ENCODE results near the gene FBXO4. TPM values are rescaled to one million over a fixed set of nuclear protein-coding genes. Genes with fewer than 3 reads are reported as not detected.

Gene FBXO4
- total and polyA plus RNA-seq, 2 experiments from 2014 or later: 12.1 to 15.9 TPM

GRCh38 chr5:41983284-41983683, 58.2 kb downstream of the FBXO4 start:
- Histone ChIP-seq H3K4me1 (ENCODE audit: insufficient read depth) (0 out of 2 replicates have a peak, but pooled peaks cover 7% of the 10 kb centered on the region), H3K36me3 (ENCODE audit: low read depth) (no peaks in the 10 kb centered on the region), H3K9ac (no peak overlapping the region), H2AFZ (no peak overlapping the region), H3K9me3 (ENCODE audit: low read depth) (no peaks in the 10 kb centered on the region), H3F3A (ENCODE audit: insufficient read depth) (no peaks in the 10 kb centered on the region), H3K79me2 (ENCODE audit: insufficient read depth) (no peaks in the 10 kb centered on the region), H3K4me2 (ENCODE audit: unreplicated experiment) (no peak overlapping the region), H3K4me3 (no peak overlapping the region), H4K20me1 (ENCODE audit: insufficient read depth) (no peaks in the 10 kb centered on the region), H3K27ac (no peak overlapping the region), H3K9me2 (ENCODE audit: insufficient read depth) (no peaks in the 10 kb centered on the region; the same call in 1 of the 2 replicates), H3K27me3 (replicated peaks; ENCODE audit: insufficient read depth) (no peaks in the 10 kb centered on the region)
- in situ Hi-C loops (cut with MboI): no loop called here
- no peak for DNase-seq
- TF ChIP-seq EZH2 (IDR thresholded peaks at IDR 0.05; ENCODE audit: insufficient read depth, poor library complexity, severe bottlenecking): no peak
- TF ChIP-seq EZH2phosphoT487 (IDR thresholded peaks at IDR 0.05; ENCODE audit: insufficient read depth, low read depth): no peak

GRCh38 chr5:41985945-41986695, 61.0 kb downstream of the FBXO4 start:
- H2AFZ ChIP-seq: no peak overlapping the region
- H3K4me2 ChIP-seq (ENCODE audit: unreplicated experiment): no peak overlapping the region

More at GRCh38 chr5:41985945-41986695, 61.0 kb downstream of the FBXO4 start:
- Histone ChIP-seq H3K79me2 (ENCODE audit: insufficient read depth) (no peaks in the 10 kb centered on the region), H3K9me2 (ENCODE audit: insufficient read depth) (no peaks in the 10 kb centered on the region; the same call in 1 of the 2 replicates), H3F3A (ENCODE audit: insufficient read depth) (no peaks in the 10 kb centered on the region), H3K27me3 (replicated peaks; ENCODE audit: insufficient read depth) (no peaks in the 10 kb centered on the region), H4K20me1 (ENCODE audit: insufficient read depth) (no peaks in the 10 kb centered on the region), H3K36me3 (ENCODE audit: low read depth) (no peaks in the 10 kb centered on the region), H3K9me3 (ENCODE audit: low read depth) (no peaks in the 10 kb centered on the region), H3K4me3 (no peak overlapping the region), H3K4me1 (ENCODE audit: insufficient read depth) (no peaks in the 10 kb centered on the region), H3K9ac (no peak overlapping the region), H3K27ac (no peak overlapping the region)
- WGBS, 2 experiments (ENCODE audit: low coverage in 1 of 2, low lambda C conversion rate in 2 of 2, missing lambda C conversion rate in 2 of 2): 54 to 62% methylated on average over 3 of the region's 3 CpGs
- in situ Hi-C loops (cut with MboI): no loop called here
- TF ChIP-seq EZH2 (IDR thresholded peaks at IDR 0.05; ENCODE audit: insufficient read depth, poor library complexity, severe bottlenecking) (no peak), EZH2phosphoT487 (IDR thresholded peaks at IDR 0.05; ENCODE audit: insufficient read depth, low read depth) (no peak)
- DNase-seq: no peak

Small RNA genes lying within 50 kb of the gene (small RNA-seq; reads per million reads assigned to genes)
- gene RF00019 (ENCODE audit: low read depth, low replicate concordance): not detected

Other genes with a start within 250 kb of the FBXO4 start
- 16.1 and 18.8 TPM in 2 replicates for gene OXCT1, start 54.9 kb upstream of the FBXO4 start, total RNA-seq (2014; rRNA removed; shearing (Covaris generic))
- gene OXCT1, start 54.9 kb upstream of the FBXO4 start, polyA plus RNA-seq (2016; fragmentation: Nextera tagmentation; extraction: Ambion mirVana): 20.5 and 22.4 TPM in 2 replicates
- 18.2 and 20.4 TPM in 2 replicates for gene RIMOC1, start 20.9 kb upstream of the FBXO4 start, total RNA-seq (2014; rRNA removed; shearing (Covaris generic))
- gene RIMOC1, start 20.9 kb upstream of the FBXO4 start, polyA plus RNA-seq (2016; fragmentation: Nextera tagmentation; extraction: Ambion mirVana): 17.0 and 20.5 TPM in 2 replicates